ENCODE results near the gene DOCK3. TPM values are rescaled to one million over a fixed set of nuclear protein-coding genes. Genes with fewer than 3 reads are reported as not detected.

Gene DOCK3
- total and polyA plus RNA-seq, 2 of the 4 experiments (the other 2 are of a cell fraction) = under 0.01 to 0.12 TPM

DNA sequence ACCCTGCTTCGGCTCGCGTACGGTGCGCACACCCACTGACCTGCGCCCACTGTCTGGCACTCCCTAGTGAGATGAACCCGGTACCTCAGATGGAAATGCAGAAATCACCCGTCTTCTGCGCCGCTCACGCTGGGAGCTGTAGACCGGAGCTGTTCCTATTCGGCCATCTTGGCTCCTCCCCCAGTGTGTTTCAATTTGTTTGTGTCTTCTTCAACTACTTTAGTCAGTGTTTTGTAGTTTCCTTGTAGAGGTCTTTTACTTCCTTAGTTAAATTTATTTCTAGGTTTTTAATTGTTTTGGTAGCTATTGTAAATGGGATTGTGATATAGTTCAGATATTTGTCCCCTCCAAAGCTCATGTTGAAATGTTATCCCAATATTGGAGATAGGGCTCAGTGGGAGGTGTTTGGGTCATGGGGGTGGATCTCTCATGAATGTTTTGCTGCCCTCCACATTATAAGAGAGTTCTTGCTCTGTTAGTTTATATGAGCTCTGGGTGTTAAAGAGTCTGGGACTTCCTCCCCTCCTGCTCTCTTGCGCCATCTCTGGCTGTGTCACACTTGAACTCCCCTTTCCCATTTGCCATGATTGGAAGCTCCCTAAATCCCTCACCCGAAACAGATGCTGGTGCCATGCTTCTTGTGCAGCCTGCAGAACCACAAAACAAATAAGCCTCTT, 304.4 kb downstream of the DOCK3 start:
- in situ Hi-C loops (cut with MboI; ENCODE audit: low sequenced_read_pairs) = no loop called here
- ChIA-PET POLR2A (ENCODE audit: unreplicated experiment) (no interaction called here), CTCF (no interaction called here)
- H3K56ac ChIP-seq (ENCODE audit: extremely low read depth, insufficient read depth, low read length) = no peak overlapping the region
- no peak overlapping the region for H2AFZ ChIP-seq (replicated peaks; ENCODE audit: low read length, poor library complexity)
- H3K23ac ChIP-seq (ENCODE audit: low read depth, low read length) = no peak overlapping the region
- no peak overlapping the region for H4K5ac ChIP-seq (ENCODE audit: low read depth, low read length)
- no peak overlapping the region for H2BK5ac ChIP-seq (ENCODE audit: low read depth, low read length, poor library complexity, severe bottlenecking)
- no peaks in the 10 kb centered on the region for H3K79me1 ChIP-seq (ENCODE audit: low read depth in 1 of 2, low read length in 2 of 2)
- no peak overlapping the region for H3K4ac ChIP-seq (ENCODE audit: low read depth, low read length)
- no peak for DNase-seq
- H4K91ac ChIP-seq (ENCODE audit: insufficient read depth, low read depth, low read length) = no peak overlapping the region
- H3K4me3 ChIP-seq (ENCODE audit: insufficient read depth, low read depth, low read length) = no peak overlapping the region
- no peak overlapping the region for H3K18ac ChIP-seq (ENCODE audit: low read depth, low read length)
- H3K4me1 ChIP-seq (ENCODE audit: control insufficient read depth, insufficient read depth, low read length) = no peaks in the 10 kb centered on the region
- H3K36me3 ChIP-seq (ENCODE audit: control insufficient read depth, insufficient read depth, low read length) = no peaks in the 10 kb centered on the region
- H2AK5ac ChIP-seq (ENCODE audit: low read depth, low read length) = no peak overlapping the region
- no peak overlapping the region for H4K8ac ChIP-seq (ENCODE audit: low read depth in 2 of 2, low read length in 2 of 2)
- no peak overlapping the region for H2BK15ac ChIP-seq (ENCODE audit: low read depth, low read length)
- no peak overlapping the region for H3K9ac ChIP-seq (ENCODE audit: low read depth, low read length)
- no peak overlapping the region for H2AK9ac ChIP-seq (replicated peaks; ENCODE audit: low read depth, low read length, poor library complexity)
- H4K20me1 ChIP-seq (ENCODE audit: insufficient read depth, low read length) = no peaks in the 10 kb centered on the region
- no peaks in the 10 kb centered on the region for H3K27me3 ChIP-seq (ENCODE audit: control insufficient read depth, insufficient read depth, low read length)
- BruUV-seq (replicated peaks) = no TSS peak
- WGBS, 2 experiments (ENCODE audit: extremely low coverage in 2 of 2, insufficient read length in 1 of 2) = 42% methylated on average over 2 of the region's 15 CpGs; no CpG with 5 or more reads in 1 of the 2 experiments
- no peak overlapping the region for H3K4me2 ChIP-seq (ENCODE audit: low read depth, low read length)
- H2BK120ac ChIP-seq (ENCODE audit: low read depth, low read length) = no peak overlapping the region
- no peak overlapping the region for H3K14ac ChIP-seq (replicated peaks; ENCODE audit: low read depth, low read length)
- H3K9me1 ChIP-seq (ENCODE audit: insufficient read depth, low read length) = no peaks in the 10 kb centered on the region
- H3K27ac ChIP-seq (ENCODE audit: insufficient read depth, low read length) = no peak overlapping the region
- TF ChIP-seq CTCF (conservative IDR thresholded peaks at IDR 0.05; ENCODE audit: low read depth, low read length) = no peak
- no peak for TF ChIP-seq MAZ (IDR thresholded peaks at IDR 0.05; ENCODE audit: borderline replicate concordance, low read depth, low read length)
- no peak for TF ChIP-seq POLR2A (IDR thresholded peaks at IDR 0.05; ENCODE audit: low read depth, low read length)
- TF ChIP-seq, protein P1, sequence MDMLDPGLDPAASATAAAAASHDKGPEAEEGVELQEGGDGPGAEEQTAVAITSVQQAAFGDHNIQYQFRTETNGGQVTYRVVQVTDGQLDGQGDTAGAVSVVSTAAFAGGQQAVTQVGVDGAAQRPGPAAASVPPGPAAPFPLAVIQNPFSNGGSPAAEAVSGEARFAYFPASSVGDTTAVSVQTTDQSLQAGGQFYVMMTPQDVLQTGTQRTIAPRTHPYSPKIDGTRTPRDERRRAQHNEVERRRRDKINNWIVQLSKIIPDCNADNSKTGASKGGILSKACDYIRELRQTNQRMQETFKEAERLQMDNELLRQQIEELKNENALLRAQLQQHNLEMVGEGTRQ (IDR thresholded peaks at IDR 0.05; ENCODE audit: low read depth, low read length) = no peak
- TF ChIP-seq MAFK (IDR thresholded peaks at IDR 0.05; ENCODE audit: low read depth, low read length) = no peak
- no peak for TF ChIP-seq CEBPB (IDR thresholded peaks at IDR 0.05; ENCODE audit: low read depth, low read length)
- no peak for TF ChIP-seq CHD1 (IDR thresholded peaks at IDR 0.05; ENCODE audit: low read depth, low read length)
- no peak for TF ChIP-seq NFE2L2 (IDR thresholded peaks at IDR 0.05; ENCODE audit: low read depth, low read length)
- TF ChIP-seq MXI1 (IDR thresholded peaks at IDR 0.05; ENCODE audit: borderline replicate concordance, low read depth, low read length) = no peak
- no peak for TF ChIP-seq RFX5 (IDR thresholded peaks at IDR 0.05; ENCODE audit: low read depth, low read length)
- no peak for TF ChIP-seq SMC3 (IDR thresholded peaks at IDR 0.05; ENCODE audit: low read depth, low read length)
- no peak for TF ChIP-seq ELK1 (IDR thresholded peaks at IDR 0.05; ENCODE audit: borderline replicate concordance, low read depth, low read length)
- no peak for TF ChIP-seq BHLHE40 (IDR thresholded peaks at IDR 0.05; ENCODE audit: low read depth, low read length)
- no peak for TF ChIP-seq RAD21 (IDR thresholded peaks at IDR 0.05; ENCODE audit: low read length)
- TF ChIP-seq RCOR1 (IDR thresholded peaks at IDR 0.05; ENCODE audit: insufficient replicate concordance, low read length) = no peak
- TF ChIP-seq FOS (IDR thresholded peaks at IDR 0.05; ENCODE audit: low read depth, low read length) = no peak
- dilution Hi-C loops (cut with HindIII; ENCODE audit: low sequenced_read_pairs, unreplicated experiment) = no loop called here
- intact Hi-C loops (cut with micrococcal nuclease) = no loop called here
- no peaks in the 10 kb centered on the region; the same call in 1 of the 2 replicates for H3K9me3 ChIP-seq (ENCODE audit: control insufficient read depth, insufficient read depth, low read length)
- no peak for ATAC-seq (ENCODE audit: low read depth)
- no peak overlapping the region for H2BK20ac ChIP-seq (ENCODE audit: low read depth, low read length)

All from IMR-90 (cell line).